H1 (cell line): ENCODE measurements around the gene PLEKHH3. TPM values are rescaled to one million over a fixed set of nuclear protein-coding genes. Genes with fewer than 3 reads are reported as not detected.

ENCODE experiments used
- CTCF ChIA-PET: fragments of 300-600 bp; sonication (Branson Sonifier 250); formaldehyde crosslinking; loops from one replicate; lab custom pipeline; 2021; ENCODE audit not compliant: partially characterized antibody; lab: Charles Lee
- POLR2A ChIA-PET: fragments of 300-600 bp; sonication (Branson Sonifier 250); formaldehyde crosslinking; loops from one replicate; lab custom pipeline; 2021; ENCODE audit warnings: inconsistent platforms; ENCODE audit not compliant: partially characterized antibody; lab: Charles Lee
- DNase-seq, 2 experiments: peaks; one replicate each; pipeline versions ENCODE4 v3.0.0 to v3.0.0-alpha.2; 2010 to 2022; ENCODE audit warnings: low spot score in 2 of 2, low read depth in 1 of 2, mixed read lengths in 1 of 2
- FAIRE-seq: peaks from 2 replicates; lab custom pipeline; 2011; peaks lifted over from hg19 to GRCh38; lab: Jason Lieb, UNC
- H2AFZ ChIP-seq: 2 replicates; pipeline ENCODE4 v1.8.1; 2012; ENCODE audit warnings: low read length, inconsistent platforms
- H2AK5ac ChIP-seq: 2 replicates; pipeline ENCODE4 v1.6.1; 2013; ENCODE audit warnings: low read depth, low read length
- H2BK120ac ChIP-seq: replicated peaks from 2 replicates; pipeline ENCODE3; 2013; ENCODE audit warnings: low read depth, low read length, inconsistent platforms
- H2BK12ac ChIP-seq: 2 replicates; pipeline ENCODE4 v1.6.1; 2013; ENCODE audit warnings: low read depth, low read length
- H2BK15ac ChIP-seq: 2 replicates; pipeline ENCODE4 v1.6.1; 2013; ENCODE audit warnings: low read length
- H2BK20ac ChIP-seq: 2 replicates; pipeline ENCODE4 v1.6.1; 2013; ENCODE audit warnings: low read length
- H2BK5ac ChIP-seq: 2 replicates; pipeline ENCODE4 v1.6.1; 2013; ENCODE audit warnings: low read depth, low read length
- H3K14ac ChIP-seq: 2 replicates; pipeline ENCODE4 v1.6.1; 2013; ENCODE audit warnings: inconsistent platforms; ENCODE audit not compliant: insufficient read length
- H3K18ac ChIP-seq: 2 replicates; pipeline ENCODE4 v1.6.1; 2013; ENCODE audit warnings: low read length; ENCODE audit errors: extremely low read depth
- H3K23ac ChIP-seq: 2 replicates; pipeline ENCODE4 v1.6.1; 2013; ENCODE audit warnings: inconsistent platforms; ENCODE audit not compliant: insufficient read length
- H3K23me2 ChIP-seq: 2 replicates; pipeline ENCODE4 v1.6.1; 2013; ENCODE audit warnings: low read depth, low read length
- H3K27ac ChIP-seq: 2 replicates; pipeline ENCODE4 v1.6.1; 2011; ENCODE audit warnings: low read depth, low read length, inconsistent platforms
- H3K27me3 ChIP-seq, 4 experiments: replicated peaks in 1 of 4; 1 replicate in 1 of 4; 2 replicates in 3 of 4; pipeline versions ENCODE4 v1.6.1 to v1.8.1; 2011 to 2013; ENCODE audit warnings: low read length in 3 of 4, mild to moderate bottlenecking in 3 of 4, inconsistent platforms in 2 of 4, mixed read lengths in 2 of 4, moderate library complexity in 1 of 4; ENCODE audit not compliant: control insufficient read depth in 3 of 4, insufficient read depth in 3 of 4; ENCODE audit errors: extremely low read depth in 1 of 4
- H3K36me3 ChIP-seq, 4 experiments: 2 replicates each; pipeline versions ENCODE4 v1.6.1 to v1.8.1; 2011 to 2013; ENCODE audit warnings: mild to moderate bottlenecking in 4 of 4, low read length in 3 of 4, moderate library complexity in 2 of 4, control low read depth in 1 of 4, inconsistent platforms in 1 of 4; ENCODE audit not compliant: insufficient read depth in 4 of 4, control insufficient read depth in 2 of 4
- H3K4ac ChIP-seq: replicated peaks from 2 replicates; pipeline ENCODE3; 2013; ENCODE audit warnings: low read length, low read depth, mixed read lengths, inconsistent platforms; ENCODE audit not compliant: insufficient read length
- H3K4me1 ChIP-seq, 4 experiments: replicated peaks in 1 of 4; 1 replicate in 1 of 4; 2 replicates in 3 of 4; pipeline versions ENCODE4 v1.6.1 to v1.8.1; 2011 to 2013; ENCODE audit warnings: low read length in 3 of 4, inconsistent platforms in 2 of 4, mixed read lengths in 1 of 4; ENCODE audit not compliant: insufficient read depth in 4 of 4, control insufficient read depth in 3 of 4
- H3K4me2 ChIP-seq, 2 experiments: 2 replicates each; pipeline versions ENCODE4 v1.6.1 to v1.8.1; 2011 to 2013; ENCODE audit warnings: low read depth in 2 of 2, low read length in 2 of 2, control low read depth in 1 of 2, inconsistent platforms in 1 of 2, mild to moderate bottlenecking in 1 of 2; ENCODE audit not compliant: insufficient read depth in 1 of 2
- H3K4me3 ChIP-seq, 4 experiments: fragments of 200-600, 300-600 bp in 1 of 4; sonication (generic), shearing (Covaris generic), sonication (Bioruptor Twin) in 1 of 4; 2 replicates each; pipeline versions ENCODE4 v1.5.1 to v1.8.1; 2011 to 2016; ENCODE audit warnings: low read length in 4 of 4, low read depth in 3 of 4, control low read depth in 2 of 4, inconsistent platforms in 2 of 4, mild to moderate bottlenecking in 2 of 4, mixed read lengths in 1 of 4, moderate library complexity in 1 of 4; ENCODE audit not compliant: insufficient read depth in 2 of 4; ENCODE audit errors: extremely low read depth in 1 of 4
- H3K56ac ChIP-seq: replicated peaks from 2 replicates; pipeline ENCODE3; 2013; ENCODE audit warnings: low read depth, mild to moderate bottlenecking, mixed read lengths, low read length, inconsistent platforms; ENCODE audit not compliant: insufficient read length
- H3K79me1 ChIP-seq: 2 replicates; pipeline ENCODE4 v1.6.1; 2013; ENCODE audit warnings: low read depth, low read length, control low read depth
- H3K79me2 ChIP-seq, 2 experiments: 2 replicates each; pipeline versions ENCODE4 v1.6.1 to v1.8.1; 2012 to 2013; ENCODE audit warnings: low read length in 2 of 2, mild to moderate bottlenecking in 2 of 2, inconsistent platforms in 1 of 2; ENCODE audit not compliant: insufficient read depth in 2 of 2, control insufficient read depth in 1 of 2
- H3K9ac ChIP-seq, 4 experiments: replicated peaks in 1 of 4; 1 replicate in 1 of 4; 2 replicates in 3 of 4; pipeline versions ENCODE4 v1.6.1 to v1.8.1; 2011 to 2013; ENCODE audit warnings: low read depth in 3 of 4, low read length in 3 of 4, control low read depth in 2 of 4, mild to moderate bottlenecking in 2 of 4, moderate library complexity in 2 of 4, inconsistent platforms in 1 of 4; ENCODE audit errors: extremely low read depth in 1 of 4
- H3K9me3 ChIP-seq, 2 experiments: 2 replicates each; pipeline versions ENCODE4 v1.6.1 to v1.8.1; 2012 to 2013; ENCODE audit warnings: mild to moderate bottlenecking in 2 of 2, moderate library complexity in 2 of 2, control low read depth in 1 of 2, inconsistent platforms in 1 of 2, low read depth in 1 of 2, low read length in 1 of 2, mixed read lengths in 1 of 2; ENCODE audit not compliant: insufficient read depth in 2 of 2
- H4K20me1 ChIP-seq, 2 experiments: replicated peaks in 1 of 2; 2 replicates each; pipeline versions ENCODE3 to v1.8.1; 2011 to 2013; ENCODE audit warnings: inconsistent platforms in 2 of 2, low read length in 2 of 2, mild to moderate bottlenecking in 1 of 2; ENCODE audit not compliant: insufficient read depth in 2 of 2, control insufficient read depth in 1 of 2
- H4K5ac ChIP-seq: 2 replicates; pipeline ENCODE4 v1.6.1; 2013; ENCODE audit warnings: low read length, low read depth, mixed read lengths, inconsistent platforms; ENCODE audit not compliant: insufficient read length
- H4K8ac ChIP-seq: 2 replicates; pipeline ENCODE4 v1.8.0; 2013; ENCODE audit warnings: mild to moderate bottlenecking, moderate library complexity, low read length, inconsistent platforms; ENCODE audit not compliant: insufficient read depth; ENCODE audit errors: extremely low read depth
- H4K91ac ChIP-seq: replicated peaks from 2 replicates; pipeline ENCODE3; 2013; ENCODE audit warnings: low read length, mixed read lengths, inconsistent platforms; ENCODE audit not compliant: insufficient read length
- ATF3 ChIP-seq: IDR thresholded peaks from 2 replicates; pipeline ENCODE4 v1.6.1; 2011; ENCODE audit warnings: low read depth, mild to moderate bottlenecking, low read length; ENCODE audit not compliant: insufficient read depth
- MAFK ChIP-seq: IDR thresholded peaks from 2 replicates; pipeline ENCODE4 v1.6.1; 2012; ENCODE audit warnings: low read depth, mild to moderate bottlenecking, improper control_type of control experiment, low read length
- WGBS, 2 experiments: shearing (Covaris generic) in 1 of 2; methylation state at CpG; one replicate each; pipeline versions ENCODE4 v1.1.6 to v1.1.7; 2013 to 2015; ENCODE audit warnings: low lambda C conversion rate in 2 of 2, mixed read lengths in 2 of 2, inconsistent platforms in 1 of 2, low coverage in 1 of 2, missing lambda C conversion rate in 1 of 2; ENCODE audit not compliant: insufficient replicate concordance in 2 of 2, insufficient coverage in 1 of 2, insufficient read length in 1 of 2; ENCODE audit errors: extremely low coverage in 1 of 2, missing lambda C conversion rate in 1 of 2; 5-methylcytosine and 5-hydroxymethylcytosine counted together
- polyA plus RNA-seq, 7 experiments: library from polyadenylated mRNA; depleted of rRNA in 3 of 7; stranded (reverse) in 5 of 7; unstranded in 2 of 7; fragments of >200 nt in 5 of 7; fragments of 200-250 nt in 2 of 7; gene quantifications; 1 replicate in 5 of 7; 2 replicates in 1 of 7; 4 replicates in 1 of 7; pipeline versions ENCODE4 v1.2.1 to v1.2.3, GENCODE V29; 2011 to 2013; ENCODE audit warnings: missing spikeins in 2 of 7, mixed read lengths in 2 of 7
- total RNA-seq: library from RNA; stranded (reverse); fragmentation: NEBNext Ultra II Directional; extraction: Animal tissue kit (Norgen Biotek cat#: 25700); gene quantifications from 2 replicates; pipeline ENCODE4 v1.2.1, GENCODE V29; 2021

Gene PLEKHH3
- total and polyA plus RNA-seq, 2 of the 8 experiments (the other 6 are each of a cell fraction or from before 2014, with no cell fraction given), result 11.1 to 13.5 TPM

GRCh38 chr17:42706732-42707131, 29.9 kb upstream of the PLEKHH3 start:
- no peak overlapping the region for H2BK15ac ChIP-seq
- no peak overlapping the region for H2BK5ac ChIP-seq
- no peak overlapping the region for H2AK5ac ChIP-seq
- ChIA-PET CTCF (interaction anchor here (0.6 kb wide), 1 partner anchor 125 kb away, joined by 3 read pairs; no protein-coding TSS in a partner anchor), POLR2A (interaction anchor here (1.3 kb wide), 1 partner anchor 11 kb away, joined by 5 read pairs; no protein-coding TSS in a partner anchor)
- WGBS, 2 experiments, result 91% methylated on average over 5 of the region's 5 CpGs; no CpG with 5 or more reads in 1 of the 2 experiments
- no peak overlapping the region for H3K23ac ChIP-seq
- no peaks in the 10 kb centered on the region for H3K4me1 ChIP-seq
- no peak overlapping the region for H2BK20ac ChIP-seq
- H2BK12ac ChIP-seq, result no peak overlapping the region
- H2AFZ ChIP-seq, result no peak overlapping the region
- DNase-seq (no peak), FAIRE-seq (no peak)
- H3K18ac ChIP-seq, result no peak overlapping the region
- no peaks in the 10 kb centered on the region for H3K9me3 ChIP-seq
- no peak overlapping the region for H3K14ac ChIP-seq
- TF ChIP-seq MAFK, result no peak
- TF ChIP-seq ATF3, result no peak
- H3K79me2 ChIP-seq, result no peaks in the 10 kb centered on the region
- H4K91ac ChIP-seq, result no peak overlapping the region
- no peak overlapping the region for H3K9ac ChIP-seq
- H3K79me1 ChIP-seq, result no peaks in the 10 kb centered on the region
- no peak overlapping the region for H4K8ac ChIP-seq
- H3K27ac ChIP-seq, result no peak overlapping the region
- H3K56ac ChIP-seq, result no peak overlapping the region
- H3K36me3 ChIP-seq, result peaks cover 6 to 71% (median 38%) of the 10 kb centered on the region in 4 experiments
- no peaks in the 10 kb centered on the region for H3K27me3 ChIP-seq
- no peak overlapping the region for H3K4me2 ChIP-seq
- H3K23me2 ChIP-seq, result no peaks in the 10 kb centered on the region
- H4K20me1 ChIP-seq, result no peaks in the 10 kb centered on the region
- no peak overlapping the region for H3K4me3 ChIP-seq
- H3K4ac ChIP-seq, result no peak overlapping the region
- no peak overlapping the region for H2BK120ac ChIP-seq
- no peak overlapping the region for H4K5ac ChIP-seq
